SK-N-SH (cell line): ENCODE data around the gene C8A. TPM values are rescaled to one million over a fixed set of nuclear protein-coding genes. Genes with fewer than 3 reads are reported as not detected.

Source experiments
- CTCF ChIA-PET: fragments of 300-600, 350-600 bp; formaldehyde crosslinking; extraction: SDS; loops from one replicate; lab custom pipeline; 2021; lab: Yijun Ruan, JAX
- POLR2A ChIA-PET: fragments of 350-600 bp; sonication (Branson Sonifier 250); formaldehyde crosslinking; extraction: SDS; loops from one replicate; lab custom pipeline; 2020; ENCODE audit warnings: antibody characterized with exemption, inconsistent platforms; lab: Yijun Ruan, JAX
- DNase-seq: peaks from one replicate; pipeline ENCODE4 v3.0.0; 2012
- H2AFZ ChIP-seq: fragments of 200-600 bp; sonication (generic); 2 replicates; pipeline ENCODE4 v1.8.1; 2016; ENCODE audit warnings: antibody characterized with exemption, mild to moderate bottlenecking, low read depth
- H3F3A ChIP-seq: fragments of 200-600 bp; sonication (generic); replicated peaks from 2 replicates; pipeline ENCODE3; 2016; ENCODE audit warnings: antibody characterized with exemption, mild to moderate bottlenecking; ENCODE audit not compliant: insufficient read depth
- H3K27ac ChIP-seq, 2 experiments: fragments of 200-500 bp in 1 of 2; fragments of 200-600 bp in 1 of 2; sonication (Bioruptor generic) in 1 of 2; sonication (generic), shearing (Covaris generic) in 1 of 2; 2 replicates each; pipeline versions ENCODE4 v1.5.1 to v1.6.1; 2014 to 2016; ENCODE audit warnings: low read depth in 2 of 2, inconsistent platforms in 1 of 2, low read length in 1 of 2, mild to moderate bottlenecking in 1 of 2, mixed read lengths in 1 of 2
- H3K27me3 ChIP-seq: fragments of 200-600 bp; sonication (generic), shearing (Covaris generic); 2 replicates; pipeline ENCODE4 v1.6.1; 2016; ENCODE audit warnings: mixed run types; ENCODE audit not compliant: insufficient read depth
- H3K36me3 ChIP-seq, 2 experiments: fragments of 200-500 bp in 1 of 2; fragments of 200-600 bp in 1 of 2; sonication (Bioruptor generic) in 1 of 2; sonication (generic) in 1 of 2; replicated peaks in 1 of 2; 2 replicates each; pipeline versions ENCODE3 to v1.5.1; 2014 to 2016; ENCODE audit warnings: low read length in 1 of 2, mild to moderate bottlenecking in 1 of 2; ENCODE audit not compliant: insufficient read depth in 2 of 2, control insufficient read depth in 1 of 2
- H3K4me1 ChIP-seq, 2 experiments: fragments of 200-500 bp in 1 of 2; fragments of 200-600 bp in 1 of 2; sonication (Bioruptor generic) in 1 of 2; sonication (generic), shearing (Covaris generic) in 1 of 2; 2 replicates each; pipeline versions ENCODE4 v1.5.1 to v1.6.1; 2014 to 2016; ENCODE audit warnings: low read depth in 1 of 2, low read length in 1 of 2, mixed run types in 1 of 2; ENCODE audit not compliant: insufficient read depth in 2 of 2, control insufficient read depth in 1 of 2
- H3K4me2 ChIP-seq: fragments of 200-600 bp; sonication (generic), shearing (Covaris generic); 2 replicates; pipeline ENCODE4 v1.6.1; 2017; ENCODE audit warnings: mixed run types
- H3K4me3 ChIP-seq, 2 experiments: fragments of 200-500 bp in 1 of 2; fragments of 200-600 bp in 1 of 2; sonication (Bioruptor generic) in 1 of 2; sonication (generic), shearing (Covaris generic) in 1 of 2; 2 replicates each; pipeline versions ENCODE4 v1.5.1 to v1.8.1; 2014 to 2016; ENCODE audit warnings: low read depth in 2 of 2, inconsistent platforms in 1 of 2, low read length in 1 of 2, mild to moderate bottlenecking in 1 of 2, mixed read lengths in 1 of 2, moderate library complexity in 1 of 2
- H3K79me2 ChIP-seq: fragments of 200-600 bp; sonication (generic); 2 replicates; pipeline ENCODE4 v1.8.1; 2017; ENCODE audit warnings: mild to moderate bottlenecking; ENCODE audit not compliant: insufficient read depth
- H3K9ac ChIP-seq: fragments of 200-600 bp; sonication (generic); 2 replicates; pipeline ENCODE4 v1.6.1; 2017; ENCODE audit warnings: mixed run types
- H3K9me2 ChIP-seq: fragments of 200-600 bp; sonication (generic); 2 replicates; pipeline ENCODE4 v1.6.1; 2017; ENCODE audit warnings: mixed run types
- H3K9me3 ChIP-seq: fragments of 200-600 bp; sonication (generic); 2 replicates; pipeline ENCODE4 v1.6.1; 2017; ENCODE audit warnings: mixed run types, mild to moderate bottlenecking, moderate library complexity
- H4K20me1 ChIP-seq: fragments of 200-600 bp; sonication (generic); 2 replicates; pipeline ENCODE4 v1.6.1; 2017; ENCODE audit warnings: mild to moderate bottlenecking, mixed run types; ENCODE audit not compliant: insufficient read depth
- CHD2 ChIP-seq: fragments of 150-350 bp; IDR thresholded peaks from 2 replicates; pipeline ENCODE4 v1.6.1; 2018; ENCODE audit warnings: low read length; ENCODE audit not compliant: partially characterized antibody
- EP300 ChIP-seq, 2 experiments: IDR thresholded peaks; 2 replicates each; pipeline versions ENCODE4 v1.4.0 to v1.6.1; 2012; ENCODE audit warnings: borderline replicate concordance in 1 of 2, low read depth in 1 of 2, low read length in 1 of 2
- FOXJ3 ChIP-seq: sonication (generic); formaldehyde crosslinking; IDR thresholded peaks from 2 replicates; pipeline ENCODE4 v1.5.1; 2020; ENCODE audit warnings: mild to moderate bottlenecking, missing genetic modification reagents
- GABPA ChIP-seq: IDR thresholded peaks from 2 replicates; pipeline ENCODE4 v1.4.0; 2012; ENCODE audit warnings: low read depth, mild to moderate bottlenecking
- GATA2 ChIP-seq: sonication (generic); formaldehyde crosslinking; IDR thresholded peaks from 2 replicates; pipeline ENCODE4 v1.5.0; 2020; ENCODE audit warnings: mild to moderate bottlenecking, missing genetic modification reagents
- NFIC ChIP-seq: IDR thresholded peaks from 2 replicates; pipeline ENCODE4 v1.4.0; 2012; ENCODE audit warnings: borderline replicate concordance
- NRF1 ChIP-seq: IDR thresholded peaks from 2 replicates; pipeline ENCODE4 v1.6.1; 2012; ENCODE audit warnings: low read depth, mild to moderate bottlenecking, low read length
- POLR2AphosphoS5 ChIP-seq: IDR thresholded peaks from 2 replicates; pipeline ENCODE4 v1.6.1; 2012; ENCODE audit warnings: low read depth, low read length
- RXRA ChIP-seq: IDR thresholded peaks from 2 replicates; pipeline ENCODE4 v1.4.0; 2012; ENCODE audit warnings: low read depth, mild to moderate bottlenecking, borderline replicate concordance
- TAF1 ChIP-seq: IDR thresholded peaks from 2 replicates; pipeline ENCODE4 v1.6.1; 2012; ENCODE audit warnings: low read depth, mild to moderate bottlenecking, low read length, moderate library complexity, borderline replicate concordance
- WGBS: methylation state at CpG from one replicate; pipeline ENCODE4 v1.1.6; 2017; ENCODE audit warnings: low lambda C conversion rate; 5-methylcytosine and 5-hydroxymethylcytosine counted together
- polyA plus RNA-seq, 3 experiments: library from polyadenylated mRNA; depleted of rRNA; stranded (reverse); fragments of >200 nt; gene quantifications; 2 replicates each; pipeline ENCODE4 v1.2.3, GENCODE V29; 2012
- TF ChIP-seq, protein P1 (sequence below): IDR thresholded peaks from 2 replicates; pipeline ENCODE4 v1.6.1; 2012; ENCODE audit warnings: mild to moderate bottlenecking, low read depth, low read length, moderate library complexity
- TF ChIP-seq, protein P2 (sequence below): IDR thresholded peaks from 2 replicates; pipeline ENCODE4; 2012
- TF ChIP-seq, protein P3 (sequence below): fragments of 200-600 bp; sonication (generic); IDR thresholded peaks from 2 replicates; pipeline ENCODE4 v1.6.1; 2017; ENCODE audit warnings: antibody characterized with exemption, mild to moderate bottlenecking, moderate library complexity
- TF ChIP-seq, protein P4 (sequence below): IDR thresholded peaks from 2 replicates; pipeline ENCODE4 v1.4.0; 2012; ENCODE audit warnings: low read depth, borderline replicate concordance

C8A gene
- polyA plus RNA-seq, 1 of the 3 experiments (the other 2 are of a cell fraction), result not detected

DNA sequence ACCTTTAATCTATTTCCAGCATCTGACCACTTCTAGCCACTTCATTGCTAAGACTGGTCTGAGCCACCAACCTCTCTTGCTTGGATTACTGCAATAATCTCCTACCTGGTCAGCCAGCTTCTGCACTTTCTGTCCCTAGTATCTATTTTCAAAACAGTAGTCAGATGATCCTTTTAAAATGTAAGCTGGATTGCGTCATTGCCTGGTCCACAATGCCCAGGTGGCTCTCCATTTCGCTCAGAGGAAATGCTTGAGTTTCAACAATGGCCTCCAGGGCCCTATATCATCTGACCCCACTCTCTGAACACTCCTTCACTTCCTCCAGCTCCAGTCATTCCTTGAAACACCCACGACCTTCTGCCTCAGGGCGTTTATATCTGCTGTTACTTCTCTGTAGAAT is 37.7 kb upstream of the C8A start:
- H3K9me3 ChIP-seq, result no peaks in the 10 kb centered on the region
- H3F3A ChIP-seq, result no peaks in the 10 kb centered on the region
- ChIA-PET POLR2A (no interaction called here), CTCF (interaction anchor here (0.6 to 1.9 kb wide), 3 partner anchors 10 to 232 kb away, joined by 3 to 4 read pairs (median 4); no protein-coding TSS in a partner anchor)
- H3K4me2 ChIP-seq, result no peak overlapping the region
- H2AFZ ChIP-seq, result no peak overlapping the region
- H3K9ac ChIP-seq, result no peak overlapping the region
- no peak overlapping the region for H3K4me3 ChIP-seq
- DNase-seq, result no peak
- H3K27me3 ChIP-seq, result no peaks in the 10 kb centered on the region
- H3K79me2 ChIP-seq, result no peaks in the 10 kb centered on the region
- 79% methylated on average over 4 of the region's 4 CpGs for WGBS
- H3K4me1 ChIP-seq, result peaks cover 0 to 25% of the 10 kb centered on the region in 2 experiments; a peak in 2 of 4 replicates
- no peaks in the 10 kb centered on the region for H4K20me1 ChIP-seq
- no peak overlapping the region for H3K27ac ChIP-seq
- no peak for TF ChIP-seq GATA2 (CRISPR knock-in tag)
- no peak for TF ChIP-seq CHD2
- no peak for TF ChIP-seq GABPA
- TF ChIP-seq EP300 (IDR thresholded peaks at IDR 0.05; ENCODE audit: borderline replicate concordance in 1 of 2, low read depth in 1 of 2, low read length in 1 of 2), result no peak
- no peak for TF ChIP-seq POLR2AphosphoS5
- TF ChIP-seq NFIC, result no peak
- TF ChIP-seq TAF1, result no peak
- no peak for TF ChIP-seq RXRA
- no peak for TF ChIP-seq NRF1
- no peak for TF ChIP-seq FOXJ3
- TF ChIP-seq, all 33 proteins: peak for 0
- Histone ChIP-seq H3K9me2 (no peaks in the 10 kb centered on the region), H3K36me3 (no peaks in the 10 kb centered on the region)

DNA sequence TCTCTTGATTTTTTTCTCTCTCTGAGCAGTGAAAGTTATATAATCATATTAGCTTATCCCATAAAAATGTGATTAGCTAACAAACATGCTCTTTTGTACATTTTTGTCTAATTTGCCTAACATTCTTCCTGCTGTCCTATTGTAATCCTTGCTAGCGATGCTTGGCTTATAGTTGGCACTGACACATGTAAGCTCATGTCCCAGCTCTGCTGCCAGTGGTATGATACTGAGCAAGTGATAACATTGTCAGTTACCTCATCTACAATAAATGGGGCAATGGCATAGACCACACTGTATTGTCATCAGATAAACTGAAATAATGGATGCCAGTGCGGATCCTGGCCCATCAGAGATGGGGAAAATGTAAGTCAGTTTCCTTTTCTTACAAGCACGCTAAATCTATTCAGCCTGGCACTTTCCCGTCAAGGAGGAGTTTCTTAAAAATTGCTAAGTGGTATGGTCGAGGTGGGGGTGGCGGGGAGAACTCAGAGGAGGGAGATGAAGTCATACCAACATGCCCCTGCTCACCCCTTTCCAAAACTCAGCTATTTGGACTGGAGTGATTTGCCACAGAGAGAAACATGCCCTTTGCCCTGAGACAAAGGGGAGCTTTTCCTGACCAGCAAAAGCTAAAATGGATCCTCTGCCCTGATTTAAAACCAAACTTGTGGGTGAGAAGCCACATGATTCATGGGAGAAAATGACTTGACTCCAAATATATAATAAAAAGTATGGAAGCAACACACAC is 36.7 kb upstream of the C8A start:
- Histone ChIP-seq H3K9me2 (no peaks in the 10 kb centered on the region), H3K36me3 (no peaks in the 10 kb centered on the region), H2AFZ (no peak overlapping the region), H3K4me1 (peaks cover 0 to 25% of the 10 kb centered on the region in 2 experiments; a peak in 2 of 4 replicates), H3K27ac (no peak overlapping the region), H3K27me3 (no peaks in the 10 kb centered on the region), H3K4me2 (no peak overlapping the region), H4K20me1 (no peaks in the 10 kb centered on the region), H3K9ac (no peak overlapping the region), H3K79me2 (no peaks in the 10 kb centered on the region), H3F3A (no peaks in the 10 kb centered on the region), H3K9me3 (no peaks in the 10 kb centered on the region), H3K4me3 (no peak overlapping the region)
- CTCF ChIA-PET, result interaction anchor here (0.5 to 2.1 kb wide), 4 partner anchors 9 to 1693 kb away, joined by 3 to 6 read pairs (median 4); no protein-coding TSS in a partner anchor
- TF ChIP-seq, protein P1, sequence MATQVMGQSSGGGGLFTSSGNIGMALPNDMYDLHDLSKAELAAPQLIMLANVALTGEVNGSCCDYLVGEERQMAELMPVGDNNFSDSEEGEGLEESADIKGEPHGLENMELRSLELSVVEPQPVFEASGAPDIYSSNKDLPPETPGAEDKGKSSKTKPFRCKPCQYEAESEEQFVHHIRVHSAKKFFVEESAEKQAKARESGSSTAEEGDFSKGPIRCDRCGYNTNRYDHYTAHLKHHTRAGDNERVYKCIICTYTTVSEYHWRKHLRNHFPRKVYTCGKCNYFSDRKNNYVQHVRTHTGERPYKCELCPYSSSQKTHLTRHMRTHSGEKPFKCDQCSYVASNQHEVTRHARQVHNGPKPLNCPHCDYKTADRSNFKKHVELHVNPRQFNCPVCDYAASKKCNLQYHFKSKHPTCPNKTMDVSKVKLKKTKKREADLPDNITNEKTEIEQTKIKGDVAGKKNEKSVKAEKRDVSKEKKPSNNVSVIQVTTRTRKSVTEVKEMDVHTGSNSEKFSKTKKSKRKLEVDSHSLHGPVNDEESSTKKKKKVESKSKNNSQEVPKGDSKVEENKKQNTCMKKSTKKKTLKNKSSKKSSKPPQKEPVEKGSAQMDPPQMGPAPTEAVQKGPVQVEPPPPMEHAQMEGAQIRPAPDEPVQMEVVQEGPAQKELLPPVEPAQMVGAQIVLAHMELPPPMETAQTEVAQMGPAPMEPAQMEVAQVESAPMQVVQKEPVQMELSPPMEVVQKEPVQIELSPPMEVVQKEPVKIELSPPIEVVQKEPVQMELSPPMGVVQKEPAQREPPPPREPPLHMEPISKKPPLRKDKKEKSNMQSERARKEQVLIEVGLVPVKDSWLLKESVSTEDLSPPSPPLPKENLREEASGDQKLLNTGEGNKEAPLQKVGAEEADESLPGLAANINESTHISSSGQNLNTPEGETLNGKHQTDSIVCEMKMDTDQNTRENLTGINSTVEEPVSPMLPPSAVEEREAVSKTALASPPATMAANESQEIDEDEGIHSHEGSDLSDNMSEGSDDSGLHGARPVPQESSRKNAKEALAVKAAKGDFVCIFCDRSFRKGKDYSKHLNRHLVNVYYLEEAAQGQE, result no peak
- TF ChIP-seq, protein P2, sequence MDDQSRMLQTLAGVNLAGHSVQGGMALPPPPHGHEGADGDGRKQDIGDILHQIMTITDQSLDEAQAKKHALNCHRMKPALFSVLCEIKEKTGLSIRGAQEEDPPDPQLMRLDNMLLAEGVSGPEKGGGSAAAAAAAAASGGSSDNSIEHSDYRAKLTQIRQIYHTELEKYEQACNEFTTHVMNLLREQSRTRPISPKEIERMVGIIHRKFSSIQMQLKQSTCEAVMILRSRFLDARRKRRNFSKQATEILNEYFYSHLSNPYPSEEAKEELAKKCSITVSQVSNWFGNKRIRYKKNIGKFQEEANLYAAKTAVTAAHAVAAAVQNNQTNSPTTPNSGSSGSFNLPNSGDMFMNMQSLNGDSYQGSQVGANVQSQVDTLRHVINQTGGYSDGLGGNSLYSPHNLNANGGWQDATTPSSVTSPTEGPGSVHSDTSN, result no peak
- TF ChIP-seq, protein P3, sequence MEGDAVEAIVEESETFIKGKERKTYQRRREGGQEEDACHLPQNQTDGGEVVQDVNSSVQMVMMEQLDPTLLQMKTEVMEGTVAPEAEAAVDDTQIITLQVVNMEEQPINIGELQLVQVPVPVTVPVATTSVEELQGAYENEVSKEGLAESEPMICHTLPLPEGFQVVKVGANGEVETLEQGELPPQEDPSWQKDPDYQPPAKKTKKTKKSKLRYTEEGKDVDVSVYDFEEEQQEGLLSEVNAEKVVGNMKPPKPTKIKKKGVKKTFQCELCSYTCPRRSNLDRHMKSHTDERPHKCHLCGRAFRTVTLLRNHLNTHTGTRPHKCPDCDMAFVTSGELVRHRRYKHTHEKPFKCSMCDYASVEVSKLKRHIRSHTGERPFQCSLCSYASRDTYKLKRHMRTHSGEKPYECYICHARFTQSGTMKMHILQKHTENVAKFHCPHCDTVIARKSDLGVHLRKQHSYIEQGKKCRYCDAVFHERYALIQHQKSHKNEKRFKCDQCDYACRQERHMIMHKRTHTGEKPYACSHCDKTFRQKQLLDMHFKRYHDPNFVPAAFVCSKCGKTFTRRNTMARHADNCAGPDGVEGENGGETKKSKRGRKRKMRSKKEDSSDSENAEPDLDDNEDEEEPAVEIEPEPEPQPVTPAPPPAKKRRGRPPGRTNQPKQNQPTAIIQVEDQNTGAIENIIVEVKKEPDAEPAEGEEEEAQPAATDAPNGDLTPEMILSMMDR, result no peak
- TF ChIP-seq EP300 (IDR thresholded peaks at IDR 0.05; ENCODE audit: borderline replicate concordance in 1 of 2, low read depth in 1 of 2, low read length in 1 of 2), result no peak
- TF ChIP-seq, protein P4, sequence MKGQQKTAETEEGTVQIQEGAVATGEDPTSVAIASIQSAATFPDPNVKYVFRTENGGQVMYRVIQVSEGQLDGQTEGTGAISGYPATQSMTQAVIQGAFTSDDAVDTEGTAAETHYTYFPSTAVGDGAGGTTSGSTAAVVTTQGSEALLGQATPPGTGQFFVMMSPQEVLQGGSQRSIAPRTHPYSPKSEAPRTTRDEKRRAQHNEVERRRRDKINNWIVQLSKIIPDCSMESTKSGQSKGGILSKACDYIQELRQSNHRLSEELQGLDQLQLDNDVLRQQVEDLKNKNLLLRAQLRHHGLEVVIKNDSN, result no peak
- TF ChIP-seq GATA2 (CRISPR knock-in tag), result peak; percentile 56
- WGBS, result 77% methylated on average over 6 of the region's 6 CpGs
- POLR2A ChIA-PET, result no interaction called here
- peak; percentile 29 for DNase-seq
